ENCODE results near the gene ZNF14. TPM values are rescaled to one million over a fixed set of nuclear protein-coding genes. Genes with fewer than 3 reads are reported as not detected.
"Not testable (repeated sequence)": the region's sequence is repeated elsewhere in the genome, so short reads cannot be mapped to it uniquely, and the experiment has no call there.

ZNF14 gene
- total RNA-seq = 10.2 TPM
- polyA plus RNA-seq (ENCODE audit: insufficient read depth, low read depth, low replicate concordance) = 5.0 TPM
- long read RNA-seq, donor 1, transcript ZNF14-201 (4 exons, 2,949 nt) = major isoform, 5 of 5 reads
- long read RNA-seq, donor 1, partial matches to known transcripts = 0 of 5 reads
- long read RNA-seq, donor 1, other reads (novel, unspliced or antisense) = 0 of 5 reads
- long read RNA-seq, donor 2, transcript ZNF14-201 (4 exons, 2,949 nt) = major isoform, 6 of 6 reads
- long read RNA-seq, donor 2, partial matches to known transcripts = 0 of 6 reads
- long read RNA-seq, donor 2, other reads (novel, unspliced or antisense) = 0 of 6 reads
- long read RNA-seq, donor 3, partial matches to known transcripts = 0 of 2 reads
- long read RNA-seq, donor 3, other reads (novel, unspliced or antisense) = 0 of 2 reads
- long read RNA-seq, donor 4, partial matches to known transcripts = 0 of 3 reads
- long read RNA-seq, donor 4, other reads (novel, unspliced or antisense) = 0 of 3 reads
- long read RNA-seq, donor 5, partial matches to known transcripts = 0 of 2 reads
- long read RNA-seq, donor 5, other reads (novel, unspliced or antisense) = 0 of 2 reads
- long read RNA-seq, donor 6, transcript ZNF14-201 (4 exons, 2,949 nt) = major isoform, 6 of 6 reads
- long read RNA-seq, donor 6, partial matches to known transcripts = 0 of 6 reads
- long read RNA-seq, donor 6, other reads (novel, unspliced or antisense) = 0 of 6 reads
- long read RNA-seq, donor 7, partial matches to known transcripts = 1 of 5 reads
- long read RNA-seq, donor 7, other reads (novel, unspliced or antisense) = 0 of 5 reads
- long read RNA-seq, donor 8, partial matches to known transcripts = 0 of 3 reads
- long read RNA-seq, donor 8, other reads (novel, unspliced or antisense) = 0 of 3 reads
- long read RNA-seq, donor 9, transcript ZNF14-201 (4 exons, 2,949 nt) = major isoform, 6 of 6 reads
- long read RNA-seq, donor 9, partial matches to known transcripts = 0 of 6 reads
- long read RNA-seq, donor 9, other reads (novel, unspliced or antisense) = 0 of 6 reads
- long read RNA-seq, donor 10, partial matches to known transcripts = 0 of 1 reads
- long read RNA-seq, donor 10, other reads (novel, unspliced or antisense) = 0 of 1 reads

DNA sequence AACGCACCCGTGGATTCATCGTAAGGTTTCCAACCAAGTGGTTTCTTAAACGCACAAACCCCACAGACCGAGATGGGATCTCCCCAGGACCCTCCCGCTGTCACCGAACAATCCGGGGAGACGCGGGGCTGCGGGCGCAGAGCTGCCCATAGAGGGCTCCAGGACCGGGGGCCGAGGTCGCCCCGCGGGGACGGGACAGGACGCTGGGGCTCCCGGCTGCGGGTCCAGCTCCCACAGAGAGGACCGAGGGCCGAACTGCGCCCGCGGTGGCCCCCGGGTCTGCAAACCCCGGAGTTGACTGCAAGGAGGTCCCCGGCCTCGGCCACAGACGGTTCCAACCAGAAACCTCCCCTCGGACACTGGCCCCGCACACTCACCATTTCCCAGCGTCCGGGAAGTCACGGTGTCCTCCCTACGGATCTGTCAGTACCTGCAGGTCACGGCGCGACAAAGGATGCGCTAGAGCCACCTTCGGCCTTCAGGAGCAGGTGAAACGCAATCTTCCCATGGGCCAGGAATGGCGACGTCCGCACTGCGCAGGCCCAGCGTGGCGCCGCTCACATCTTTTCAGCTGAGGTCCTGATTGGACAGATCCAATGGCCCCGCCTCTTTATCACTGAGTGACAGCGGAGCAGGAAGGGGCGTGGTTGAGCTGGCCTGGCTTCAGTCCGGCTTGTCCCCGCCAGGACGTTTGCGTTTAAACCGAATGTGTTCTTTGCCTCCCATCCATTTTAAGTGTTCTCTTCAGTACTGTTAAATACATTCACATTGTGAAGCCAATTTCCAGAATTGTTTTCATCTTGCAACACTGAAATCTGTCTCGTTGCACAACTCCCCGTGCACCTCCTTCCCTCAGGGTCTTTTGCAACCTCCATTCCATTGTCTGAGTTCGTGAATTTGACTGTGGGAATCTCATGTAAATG is at the start of gene ZNF14:
TSS of gene ZNF14 (minus strand) at position 534 of the 923 bp plus-strand sequence. CDS start at position 380, 154 bp downstream.
- TF ChIP-seq, protein P1, sequence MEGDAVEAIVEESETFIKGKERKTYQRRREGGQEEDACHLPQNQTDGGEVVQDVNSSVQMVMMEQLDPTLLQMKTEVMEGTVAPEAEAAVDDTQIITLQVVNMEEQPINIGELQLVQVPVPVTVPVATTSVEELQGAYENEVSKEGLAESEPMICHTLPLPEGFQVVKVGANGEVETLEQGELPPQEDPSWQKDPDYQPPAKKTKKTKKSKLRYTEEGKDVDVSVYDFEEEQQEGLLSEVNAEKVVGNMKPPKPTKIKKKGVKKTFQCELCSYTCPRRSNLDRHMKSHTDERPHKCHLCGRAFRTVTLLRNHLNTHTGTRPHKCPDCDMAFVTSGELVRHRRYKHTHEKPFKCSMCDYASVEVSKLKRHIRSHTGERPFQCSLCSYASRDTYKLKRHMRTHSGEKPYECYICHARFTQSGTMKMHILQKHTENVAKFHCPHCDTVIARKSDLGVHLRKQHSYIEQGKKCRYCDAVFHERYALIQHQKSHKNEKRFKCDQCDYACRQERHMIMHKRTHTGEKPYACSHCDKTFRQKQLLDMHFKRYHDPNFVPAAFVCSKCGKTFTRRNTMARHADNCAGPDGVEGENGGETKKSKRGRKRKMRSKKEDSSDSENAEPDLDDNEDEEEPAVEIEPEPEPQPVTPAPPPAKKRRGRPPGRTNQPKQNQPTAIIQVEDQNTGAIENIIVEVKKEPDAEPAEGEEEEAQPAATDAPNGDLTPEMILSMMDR (IDR thresholded peaks at IDR 0.05; ENCODE audit: borderline replicate concordance, extremely low read depth, insufficient read depth) = no peak
- H3K9ac ChIP-seq (ENCODE audit: low read length in 3 of 3) = peak within 1 kb of the TSS; percentile 56 to 99 (median 90)
- intact Hi-C loops (cut with DNase I) = no loop called here
- DNase-seq (peak; percentile 96 to 98 (median 97)), FAIRE-seq (peak; percentile 89)
- peak within 1 kb of the TSS; percentile 62 to 82 for H3K27ac ChIP-seq (ENCODE audit: low read depth in 2 of 2, low read length in 2 of 2)
- H3K4me1 ChIP-seq (ENCODE audit: control insufficient read depth in 2 of 3, insufficient read depth in 2 of 3, low read depth in 1 of 3, low read length in 3 of 3) = no peaks in the 10 kb centered on the region
- H3K9me3 ChIP-seq (ENCODE audit: control insufficient read depth in 2 of 3, insufficient read depth in 1 of 3, low read length in 3 of 3) = peaks cover 0 to 10% (median 2%) of the 10 kb centered on the region in 3 donors
- H3K36me3 ChIP-seq (ENCODE audit: control insufficient read depth in 2 of 3, insufficient read depth in 3 of 3, low read length in 3 of 3) = peaks cover 0 to 7% (median 2%) of the 10 kb centered on the region in 3 donors
- no peaks in the 10 kb centered on the region for H3K27me3 ChIP-seq (ENCODE audit: control insufficient read depth, insufficient read depth, low read length)
- H3K4me3 ChIP-seq (ENCODE audit: low read length in 3 of 3) = peak within 1 kb of the TSS; percentile 84 to 99 (median 97)

DNA sequence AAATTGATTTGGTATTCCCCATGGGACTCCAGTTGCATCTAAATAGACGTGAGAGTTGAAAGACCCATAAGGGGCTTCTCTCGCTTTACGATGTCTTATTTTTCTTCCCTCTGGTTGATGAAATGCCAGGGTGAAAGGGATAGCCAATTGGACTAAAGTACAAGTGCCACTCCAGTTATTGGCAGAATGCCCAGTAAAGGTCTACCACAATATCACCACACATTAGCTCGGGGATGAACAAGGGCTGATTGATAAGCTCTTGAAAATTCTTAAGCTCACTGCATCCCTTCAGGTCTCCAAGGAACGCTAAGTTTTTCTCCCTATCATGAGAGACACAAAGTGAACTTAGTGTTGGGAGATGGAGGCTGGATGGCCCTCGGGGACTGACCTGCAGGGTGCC is 48.9 kb upstream of the ZNF14 start:
- FAIRE-seq; H3K9ac ChIP-seq (ENCODE audit: low read length in 3 of 3); H3K36me3 ChIP-seq (ENCODE audit: control insufficient read depth in 2 of 3, insufficient read depth in 3 of 3, low read length in 3 of 3); intact Hi-C loops (cut with DNase I); H3K4me1 ChIP-seq (ENCODE audit: control insufficient read depth in 2 of 3, insufficient read depth in 2 of 3, low read depth in 1 of 3, low read length in 3 of 3); H3K9me3 ChIP-seq (ENCODE audit: control insufficient read depth in 2 of 3, insufficient read depth in 1 of 3, low read length in 3 of 3); DNase-seq; H3K4me3 ChIP-seq (ENCODE audit: low read length in 3 of 3); H3K27me3 ChIP-seq (ENCODE audit: control insufficient read depth, insufficient read depth, low read length); H3K27ac ChIP-seq (ENCODE audit: low read depth in 2 of 2, low read length in 2 of 2): not testable (repeated sequence)

DNA sequence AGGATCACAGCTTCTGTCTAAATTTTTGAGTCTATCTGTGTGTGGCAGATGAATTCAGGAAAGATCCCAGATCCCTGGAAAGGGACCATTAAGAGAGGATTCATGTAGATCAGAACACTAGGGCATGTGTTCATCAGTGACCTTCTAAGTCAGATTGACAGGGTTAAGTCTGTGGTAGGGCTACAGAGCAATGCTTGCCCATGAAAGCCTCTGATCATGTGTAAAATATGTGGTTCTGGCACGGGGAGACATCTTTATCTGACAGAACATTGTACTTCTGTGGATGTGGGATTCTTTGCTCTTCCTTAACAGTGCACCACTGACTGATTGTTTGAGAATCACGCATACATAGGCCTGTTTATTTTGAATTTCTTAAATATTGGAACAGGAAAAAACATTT is 45.8 kb upstream of the ZNF14 start:
- DNase-seq (no peak), FAIRE-seq (no peak)
- Histone ChIP-seq H3K27me3 (ENCODE audit: control insufficient read depth, insufficient read depth, low read length) (no peaks in the 10 kb centered on the region), H3K9me3 (ENCODE audit: control insufficient read depth in 2 of 3, insufficient read depth in 1 of 3, low read length in 3 of 3) (no peaks in the 10 kb centered on the region), H3K4me3 (ENCODE audit: low read length in 3 of 3) (no peak overlapping the region), H3K36me3 (ENCODE audit: control insufficient read depth in 2 of 3, insufficient read depth in 3 of 3, low read length in 3 of 3) (no peaks in the 10 kb centered on the region), H3K9ac (ENCODE audit: low read length in 3 of 3) (no peak overlapping the region), H3K27ac (ENCODE audit: low read depth in 2 of 2, low read length in 2 of 2) (no peak overlapping the region), H3K4me1 (ENCODE audit: control insufficient read depth in 2 of 3, insufficient read depth in 2 of 3, low read depth in 1 of 3, low read length in 3 of 3) (peaks cover 5 to 16% (median 9%) of the 10 kb centered on the region in 3 donors)
- intact Hi-C loops (cut with DNase I) = no loop called here
- TF ChIP-seq, protein P1 (IDR thresholded peaks at IDR 0.05; ENCODE audit: borderline replicate concordance, extremely low read depth, insufficient read depth) = no peak
